ENCODE measurements around the gene NEFH. TPM values are rescaled to one million over a fixed set of nuclear protein-coding genes. Genes with fewer than 3 reads are reported as not detected.
"Not testable (repeated sequence)": the region's sequence is repeated elsewhere in the genome, so short reads cannot be mapped to it uniquely, and the experiment has no call there.

The NEFH gene
- total RNA-seq, 1 donor from 2014 or later, result 3.5 TPM

GRCh38 chr22:29484642-29485041 is 4.6 kb downstream of the NEFH start:
- peaks cover 13% of the 10 kb centered on the region for H3K27me3 Mint-ChIP-seq (ENCODE audit: low read depth)
- H3K4me1 Mint-ChIP-seq (ENCODE audit: low read depth), result peaks cover 12% of the 10 kb centered on the region
- no peak overlapping the region for H3K27ac Mint-ChIP-seq (ENCODE audit: unreplicated experiment)
- no peak overlapping the region for H3K4me3 Mint-ChIP-seq (ENCODE audit: unreplicated experiment)
- DNase-seq (ENCODE audit: low spot score), result no peak
- peaks cover 5% of the 10 kb centered on the region for H3K36me3 Mint-ChIP-seq (ENCODE audit: low read depth)
- H3K9me3 Mint-ChIP-seq (ENCODE audit: low read depth), result no peaks in the 10 kb centered on the region
- TF ChIP-seq CTCF (IDR thresholded peaks at IDR 0.05), result no peak

- Mint-ChIP-seq H3K27me3 (ENCODE audit: low read depth) (peaks cover 11% of the 10 kb centered on the region), H3K4me3 (ENCODE audit: unreplicated experiment) (no peak overlapping the region), H3K27ac (ENCODE audit: unreplicated experiment) (no peak overlapping the region), H3K4me1 (ENCODE audit: low read depth) (peaks cover 10% of the 10 kb centered on the region), H3K36me3 (ENCODE audit: low read depth) (peaks cover 8% of the 10 kb centered on the region), H3K9me3 (ENCODE audit: low read depth) (no peaks in the 10 kb centered on the region)
- DNase-seq (ENCODE audit: low spot score), result no peak
- TF ChIP-seq CTCF (IDR thresholded peaks at IDR 0.05), result no peak
These were observed 5.4 kb downstream of the NEFH start for GRCh38 chr22:29485448-29485847.

GRCh38 chr22:29487426-29487986 is 7.5 kb downstream of the NEFH start:
- Mint-ChIP-seq H3K4me1 (ENCODE audit: low read depth) (no peaks in the 10 kb centered on the region), H3K4me3 (ENCODE audit: unreplicated experiment) (no peak overlapping the region), H3K9me3 (ENCODE audit: low read depth) (no peaks in the 10 kb centered on the region), H3K36me3 (ENCODE audit: low read depth) (peaks cover 7% of the 10 kb centered on the region), H3K27me3 (ENCODE audit: low read depth) (no peaks in the 10 kb centered on the region), H3K27ac (ENCODE audit: unreplicated experiment) (no peak overlapping the region)
- no peak for TF ChIP-seq CTCF (IDR thresholded peaks at IDR 0.05)
- no peak for DNase-seq (ENCODE audit: low spot score)

GRCh38 chr22:29489127-29489780 is 9.2 kb downstream of the NEFH start:
- H3K27ac Mint-ChIP-seq (ENCODE audit: unreplicated experiment); H3K4me1 Mint-ChIP-seq (ENCODE audit: low read depth); H3K9me3 Mint-ChIP-seq (ENCODE audit: low read depth); H3K36me3 Mint-ChIP-seq (ENCODE audit: low read depth); H3K4me3 Mint-ChIP-seq (ENCODE audit: unreplicated experiment); H3K27me3 Mint-ChIP-seq (ENCODE audit: low read depth); DNase-seq (ENCODE audit: low spot score): not testable (repeated sequence)

GRCh38 chr22:29491012-29491411 is 11.0 kb downstream of the NEFH start:
- no peak overlapping the region for H3K27ac Mint-ChIP-seq (ENCODE audit: unreplicated experiment)
- no peaks in the 10 kb centered on the region for H3K4me1 Mint-ChIP-seq (ENCODE audit: low read depth)
- no peak for TF ChIP-seq CTCF (IDR thresholded peaks at IDR 0.05)
- H3K9me3 Mint-ChIP-seq (ENCODE audit: low read depth), result peaks cover 8% of the 10 kb centered on the region
- DNase-seq (ENCODE audit: low spot score), result no peak
- no peak overlapping the region for H3K4me3 Mint-ChIP-seq (ENCODE audit: unreplicated experiment)
- H3K27me3 Mint-ChIP-seq (ENCODE audit: low read depth), result no peaks in the 10 kb centered on the region
- H3K36me3 Mint-ChIP-seq (ENCODE audit: low read depth), result peaks cover 18% of the 10 kb centered on the region

- DNase-seq (ENCODE audit: low spot score), result no peak
- Mint-ChIP-seq H3K4me1 (ENCODE audit: low read depth) (no peaks in the 10 kb centered on the region), H3K27ac (ENCODE audit: unreplicated experiment) (no peak overlapping the region), H3K27me3 (ENCODE audit: low read depth) (no peaks in the 10 kb centered on the region), H3K4me3 (ENCODE audit: unreplicated experiment) (no peak overlapping the region), H3K36me3 (ENCODE audit: low read depth) (peaks cover 19% of the 10 kb centered on the region), H3K9me3 (ENCODE audit: low read depth) (peaks cover 8% of the 10 kb centered on the region)
- TF ChIP-seq CTCF (IDR thresholded peaks at IDR 0.05), result no peak
These were observed 13.6 kb downstream of the NEFH start for GRCh38 chr22:29493636-29494035.
